Measurements from ENCODE around the gene ZBTB12. TPM values are rescaled to one million over a fixed set of nuclear protein-coding genes. Genes with fewer than 3 reads are reported as not detected.

ZBTB12 gene
- total and polyA plus RNA-seq, 9 of the 15 experiments (the other 6 are each of a cell fraction or from before 2014, with no cell fraction given), result 0.03 to 12.4 (median 5.8) TPM; not detected in 1

DNA sequence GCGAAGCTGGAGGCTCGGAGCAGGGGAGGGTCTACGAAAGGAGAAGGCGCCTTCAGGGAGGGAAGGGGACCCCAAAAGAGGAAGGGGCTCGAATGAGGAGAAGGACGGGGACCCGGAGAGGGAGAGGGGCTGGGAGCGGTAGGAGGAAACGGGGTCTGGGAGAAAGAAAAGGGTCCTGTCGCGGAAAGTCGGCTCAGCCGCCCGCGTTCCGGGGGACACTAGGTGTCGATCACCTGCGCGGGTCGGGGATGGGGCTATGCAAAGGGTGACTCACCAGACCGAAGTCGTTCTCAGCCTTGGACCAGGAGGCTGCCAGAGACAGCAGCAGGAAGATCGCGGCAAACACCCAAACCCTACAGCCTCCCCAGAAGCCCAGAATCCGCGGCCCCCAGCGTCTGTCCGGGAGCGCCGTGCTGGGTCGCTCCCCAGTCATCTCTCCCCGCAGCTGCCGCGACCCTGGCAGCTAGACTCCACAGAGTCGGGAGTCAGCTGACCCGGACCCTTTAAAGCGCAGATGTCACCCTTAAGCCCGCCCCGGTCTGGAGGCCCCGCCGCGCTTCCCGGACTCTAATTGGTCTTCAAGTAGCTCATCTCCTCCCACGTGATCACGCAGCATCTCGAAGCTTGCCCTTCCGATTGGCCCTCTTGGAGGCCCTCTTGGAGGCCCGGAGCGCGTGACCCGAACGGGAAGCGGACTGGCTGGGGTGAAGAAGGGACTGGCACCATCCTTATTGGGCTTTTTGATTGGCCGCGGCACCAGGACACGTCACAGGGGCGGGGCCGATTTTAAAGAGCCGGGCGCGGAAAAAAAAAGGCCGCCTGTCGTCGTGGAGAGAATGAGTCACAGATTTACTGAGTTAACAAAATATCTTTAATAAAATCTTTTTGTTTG, 39.3 kb downstream of the ZBTB12 start, which contains the start of gene NEU1 (continued):
- TF ChIP-seq CBX3 (IDR thresholded peaks at IDR 0.05; ENCODE audit: borderline replicate concordance in 1 of 2, low read length in 2 of 2) (no peak; a peak in 2 of 3 replicates), JUNB (CRISPR knock-in tag; conservative IDR thresholded peaks at IDR 0.05) (peak; percentile 44), MCM3 (IDR thresholded peaks at IDR 0.05) (no peak), RFX1 (IDR thresholded peaks at IDR 0.05) (no peak), NUFIP1 (IDR thresholded peaks at IDR 0.05; ENCODE audit: partially characterized antibody) (no peak), SIN3B (IDR thresholded peaks at IDR 0.05; ENCODE audit: low read depth) (peak; percentile 86), ELF1 (tag; IDR thresholded peaks at IDR 0.05) (no peak; the same call in 1 of the 2 replicates), RAD51 (IDR thresholded peaks at IDR 0.05; ENCODE audit: borderline replicate concordance, low read depth) (peak; percentile 99), PURB (CRISPR knock-in tag; IDR thresholded peaks at IDR 0.05; ENCODE audit: low read depth) (no peak), RBBP5 (IDR thresholded peaks at IDR 0.05; ENCODE audit: borderline replicate concordance, insufficient read depth, low read length, poor library complexity, severe bottlenecking) (peak; percentile 62), FOXM1 (IDR thresholded peaks at IDR 0.05; ENCODE audit: low read depth) (peak; percentile 91), FOXM1 (CRISPR knock-in tag; IDR thresholded peaks at IDR 0.05; ENCODE audit: low read depth) (no peak; the same call in 1 of the 2 replicates), SMC3 (conservative IDR thresholded peaks at IDR 0.05; ENCODE audit: insufficient read depth, low read depth, low read length) (peak; percentile 27; the same call in 1 of the 2 replicates), MCM7 (IDR thresholded peaks at IDR 0.05) (no peak), MTA2 (IDR thresholded peaks at IDR 0.05; ENCODE audit: low read depth) (no peak), ILF3 (IDR thresholded peaks at IDR 0.05; ENCODE audit: borderline replicate concordance) (no peak), ZBTB7A (IDR thresholded peaks at IDR 0.05; ENCODE audit: borderline replicate concordance, control insufficient read depth, low read depth, low read length) (peak; percentile 81; the same call in 1 of the 2 replicates), ADNP (tag; IDR thresholded peaks at IDR 0.05) (no peak), ZNF444 (CRISPR knock-in tag; IDR thresholded peaks at IDR 0.05) (no peak), ZKSCAN1 (IDR thresholded peaks at IDR 0.05; ENCODE audit: low read depth, low read length) (no peak)
- TF ChIP-seq, protein P1, sequence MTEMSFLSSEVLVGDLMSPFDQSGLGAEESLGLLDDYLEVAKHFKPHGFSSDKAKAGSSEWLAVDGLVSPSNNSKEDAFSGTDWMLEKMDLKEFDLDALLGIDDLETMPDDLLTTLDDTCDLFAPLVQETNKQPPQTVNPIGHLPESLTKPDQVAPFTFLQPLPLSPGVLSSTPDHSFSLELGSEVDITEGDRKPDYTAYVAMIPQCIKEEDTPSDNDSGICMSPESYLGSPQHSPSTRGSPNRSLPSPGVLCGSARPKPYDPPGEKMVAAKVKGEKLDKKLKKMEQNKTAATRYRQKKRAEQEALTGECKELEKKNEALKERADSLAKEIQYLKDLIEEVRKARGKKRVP (CRISPR knock-in tag; IDR thresholded peaks at IDR 0.05), result peak; percentile 58; the same call in 1 of the 2 replicates
- TF ChIP-seq, protein P2, sequence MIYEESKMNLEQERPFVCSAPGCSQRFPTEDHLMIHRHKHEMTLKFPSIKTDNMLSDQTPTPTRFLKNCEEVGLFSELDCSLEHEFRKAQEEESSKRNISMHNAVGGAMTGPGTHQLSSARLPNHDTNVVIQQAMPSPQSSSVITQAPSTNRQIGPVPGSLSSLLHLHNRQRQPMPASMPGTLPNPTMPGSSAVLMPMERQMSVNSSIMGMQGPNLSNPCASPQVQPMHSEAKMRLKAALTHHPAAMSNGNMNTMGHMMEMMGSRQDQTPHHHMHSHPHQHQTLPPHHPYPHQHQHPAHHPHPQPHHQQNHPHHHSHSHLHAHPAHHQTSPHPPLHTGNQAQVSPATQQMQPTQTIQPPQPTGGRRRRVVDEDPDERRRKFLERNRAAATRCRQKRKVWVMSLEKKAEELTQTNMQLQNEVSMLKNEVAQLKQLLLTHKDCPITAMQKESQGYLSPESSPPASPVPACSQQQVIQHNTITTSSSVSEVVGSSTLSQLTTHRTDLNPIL (CRISPR knock-in tag; IDR thresholded peaks at IDR 0.05), result no peak
- TF ChIP-seq, protein P3, sequence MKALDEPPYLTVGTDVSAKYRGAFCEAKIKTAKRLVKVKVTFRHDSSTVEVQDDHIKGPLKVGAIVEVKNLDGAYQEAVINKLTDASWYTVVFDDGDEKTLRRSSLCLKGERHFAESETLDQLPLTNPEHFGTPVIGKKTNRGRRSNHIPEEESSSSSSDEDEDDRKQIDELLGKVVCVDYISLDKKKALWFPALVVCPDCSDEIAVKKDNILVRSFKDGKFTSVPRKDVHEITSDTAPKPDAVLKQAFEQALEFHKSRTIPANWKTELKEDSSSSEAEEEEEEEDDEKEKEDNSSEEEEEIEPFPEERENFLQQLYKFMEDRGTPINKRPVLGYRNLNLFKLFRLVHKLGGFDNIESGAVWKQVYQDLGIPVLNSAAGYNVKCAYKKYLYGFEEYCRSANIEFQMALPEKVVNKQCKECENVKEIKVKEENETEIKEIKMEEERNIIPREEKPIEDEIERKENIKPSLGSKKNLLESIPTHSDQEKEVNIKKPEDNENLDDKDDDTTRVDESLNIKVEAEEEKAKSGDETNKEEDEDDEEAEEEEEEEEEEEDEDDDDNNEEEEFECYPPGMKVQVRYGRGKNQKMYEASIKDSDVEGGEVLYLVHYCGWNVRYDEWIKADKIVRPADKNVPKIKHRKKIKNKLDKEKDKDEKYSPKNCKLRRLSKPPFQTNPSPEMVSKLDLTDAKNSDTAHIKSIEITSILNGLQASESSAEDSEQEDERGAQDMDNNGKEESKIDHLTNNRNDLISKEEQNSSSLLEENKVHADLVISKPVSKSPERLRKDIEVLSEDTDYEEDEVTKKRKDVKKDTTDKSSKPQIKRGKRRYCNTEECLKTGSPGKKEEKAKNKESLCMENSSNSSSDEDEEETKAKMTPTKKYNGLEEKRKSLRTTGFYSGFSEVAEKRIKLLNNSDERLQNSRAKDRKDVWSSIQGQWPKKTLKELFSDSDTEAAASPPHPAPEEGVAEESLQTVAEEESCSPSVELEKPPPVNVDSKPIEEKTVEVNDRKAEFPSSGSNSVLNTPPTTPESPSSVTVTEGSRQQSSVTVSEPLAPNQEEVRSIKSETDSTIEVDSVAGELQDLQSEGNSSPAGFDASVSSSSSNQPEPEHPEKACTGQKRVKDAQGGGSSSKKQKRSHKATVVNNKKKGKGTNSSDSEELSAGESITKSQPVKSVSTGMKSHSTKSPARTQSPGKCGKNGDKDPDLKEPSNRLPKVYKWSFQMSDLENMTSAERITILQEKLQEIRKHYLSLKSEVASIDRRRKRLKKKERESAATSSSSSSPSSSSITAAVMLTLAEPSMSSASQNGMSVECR (CRISPR knock-in tag; IDR thresholded peaks at IDR 0.05), result peak; percentile 99
